Skeletal muscle tissue (tissue), 4 donors: Measurements from ENCODE around the gene TOLLIP. TPM values are rescaled to one million over a fixed set of nuclear protein-coding genes. Genes with fewer than 3 reads are reported as not detected.

Source experiments
- H3K27ac ChIP-seq: one replicate; pipeline ENCODE4 v1.7.0; 2013; ENCODE audit warnings: mild to moderate bottlenecking, low read depth, low read length, inconsistent platforms
- H3K27me3 ChIP-seq, 3 donors: one replicate each; pipeline ENCODE4 v1.7.0; 2013; ENCODE audit warnings: low read length in 3 of 3; ENCODE audit not compliant: control insufficient read depth in 3 of 3, insufficient read depth in 3 of 3
- H3K36me3 ChIP-seq, 3 donors: one replicate each; pipeline ENCODE4 v1.7.0; 2013; ENCODE audit warnings: low read length in 3 of 3; ENCODE audit not compliant: control insufficient read depth in 3 of 3, insufficient read depth in 3 of 3
- H3K4me1 ChIP-seq, 3 donors: one replicate each; pipeline ENCODE4 v1.7.0; 2013; ENCODE audit warnings: low read length in 3 of 3, mild to moderate bottlenecking in 3 of 3; ENCODE audit not compliant: control insufficient read depth in 3 of 3, insufficient read depth in 3 of 3
- H3K4me3 ChIP-seq, 3 donors: one replicate each; pipeline ENCODE4 v1.7.0; 2013; ENCODE audit warnings: low read length in 3 of 3
- H3K9ac ChIP-seq, 3 donors: one replicate each; pipeline ENCODE4 v1.7.0; 2013; ENCODE audit warnings: low read length in 3 of 3, mild to moderate bottlenecking in 3 of 3, moderate library complexity in 2 of 3, low read depth in 1 of 3
- H3K9me3 ChIP-seq, 3 donors: one replicate each; pipeline ENCODE4 v1.7.0; 2013; ENCODE audit warnings: low read length in 3 of 3; ENCODE audit not compliant: control insufficient read depth in 3 of 3
- total RNA-seq: library from RNA; depleted of rRNA; stranded (reverse); fragments of >200 nt; gene quantifications from one replicate; pipeline ENCODE4 v1.2.3, GENCODE V29; 2014
- donor health status: Osteomylitis.

The TOLLIP gene
- total RNA-seq, 1 donor from 2014 or later, result 8.9 TPM

DNA sequence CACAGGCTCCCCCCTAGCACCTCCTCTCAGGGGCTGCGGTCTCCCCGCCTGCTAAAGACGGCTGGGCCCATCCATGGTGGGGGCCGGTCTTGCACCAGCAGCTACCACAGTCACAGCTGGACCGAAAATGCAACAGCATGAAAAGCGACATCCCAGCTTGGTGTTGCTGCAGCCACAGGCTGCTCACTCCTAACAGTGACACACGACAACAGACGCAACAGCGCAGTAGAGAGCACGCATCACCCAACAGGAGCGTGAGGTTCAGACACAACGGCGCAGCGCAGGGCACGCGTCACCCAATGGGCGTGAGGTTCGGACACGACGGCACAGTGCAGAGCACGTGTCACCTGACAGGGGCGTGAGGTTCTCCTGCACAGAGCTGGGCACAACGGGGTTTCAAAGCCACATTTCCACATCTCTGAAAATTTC, 24.1 kb downstream of the TOLLIP start:
- H3K27me3 ChIP-seq, result no peaks in the 10 kb centered on the region
- no peaks in the 10 kb centered on the region for H3K4me1 ChIP-seq
- no peak overlapping the region for H3K4me3 ChIP-seq
- no peak overlapping the region for H3K9ac ChIP-seq
- H3K36me3 ChIP-seq, result peaks cover 58 to 64% (median 62%) of the 10 kb centered on the region in 3 donors
- no peaks in the 10 kb centered on the region for H3K9me3 ChIP-seq
- H3K27ac ChIP-seq, result no peak overlapping the region

GRCh38 chr11:1283906-1284305, 25.5 kb downstream of the TOLLIP start:
- Histone ChIP-seq H3K9ac (no peak overlapping the region), H3K27me3 (no peaks in the 10 kb centered on the region), H3K9me3 (no peaks in the 10 kb centered on the region), H3K36me3 (peaks cover 53 to 58% (median 54%) of the 10 kb centered on the region in 3 donors), H3K4me1 (no peaks in the 10 kb centered on the region), H3K4me3 (no peak overlapping the region), H3K27ac (no peak overlapping the region)

GRCh38 chr11:1283091-1283511, 26.3 kb downstream of the TOLLIP start:
- Histone ChIP-seq H3K4me3 (no peak overlapping the region), H3K36me3 (peaks cover 48 to 56% (median 48%) of the 10 kb centered on the region in 3 donors)

GRCh38 chr11:1281974-1282365, 27.5 kb downstream of the TOLLIP start:
- Histone ChIP-seq H3K9ac (no peak overlapping the region), H3K36me3 (peaks cover 48 to 58% (median 50%) of the 10 kb centered on the region in 3 donors), H3K27me3 (no peaks in the 10 kb centered on the region), H3K4me1 (no peaks in the 10 kb centered on the region), H3K4me3 (no peak overlapping the region), H3K27ac (no peak overlapping the region), H3K9me3 (no peaks in the 10 kb centered on the region)

More at GRCh38 chr11:1283091-1283511, 26.3 kb downstream of the TOLLIP start:
- no peak overlapping the region for H3K27ac ChIP-seq
- H3K9me3 ChIP-seq, result no peaks in the 10 kb centered on the region
- no peak overlapping the region for H3K9ac ChIP-seq
- H3K4me1 ChIP-seq, result no peaks in the 10 kb centered on the region
- H3K27me3 ChIP-seq, result no peaks in the 10 kb centered on the region

DNA sequence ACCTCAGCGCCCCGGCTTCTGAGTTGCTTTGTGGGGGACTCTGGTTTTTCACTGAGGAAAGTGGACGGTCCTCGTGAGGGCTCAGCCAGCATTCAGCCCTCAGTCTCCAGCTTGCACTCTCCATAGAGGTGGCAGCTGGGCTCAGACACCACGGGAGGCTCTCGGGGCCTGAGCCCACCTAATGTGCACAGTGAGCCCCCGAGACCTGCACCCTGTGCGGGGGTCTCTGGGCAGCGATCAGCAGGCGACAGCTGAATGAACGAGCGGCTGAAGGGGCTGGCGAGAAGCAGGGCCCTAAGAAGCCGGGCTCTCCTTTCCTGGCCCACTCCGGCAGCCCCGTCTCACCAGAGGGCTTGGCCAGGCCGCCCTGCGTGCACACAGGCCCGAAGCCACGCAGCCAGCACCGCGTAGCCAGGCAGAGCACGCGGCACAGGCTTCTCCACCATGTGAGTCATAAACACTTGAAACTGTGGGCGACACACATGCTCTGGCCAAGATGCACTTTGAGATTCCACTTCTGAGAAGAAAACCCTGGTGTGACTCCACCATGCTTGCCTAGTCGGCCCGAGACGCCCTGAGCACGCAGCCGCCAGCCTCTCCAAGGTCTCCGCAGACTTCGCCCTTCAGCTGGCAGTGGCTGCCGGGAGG, 28.0 kb downstream of the TOLLIP start:
- no peaks in the 10 kb centered on the region for H3K4me1 ChIP-seq
- H3K27me3 ChIP-seq, result no peaks in the 10 kb centered on the region
- peaks cover 44 to 58% (median 51%) of the 10 kb centered on the region in 3 donors for H3K36me3 ChIP-seq
- H3K4me3 ChIP-seq, result no peak overlapping the region
- no peaks in the 10 kb centered on the region for H3K9me3 ChIP-seq
- no peak overlapping the region for H3K27ac ChIP-seq
- H3K9ac ChIP-seq, result no peak overlapping the region

DNA sequence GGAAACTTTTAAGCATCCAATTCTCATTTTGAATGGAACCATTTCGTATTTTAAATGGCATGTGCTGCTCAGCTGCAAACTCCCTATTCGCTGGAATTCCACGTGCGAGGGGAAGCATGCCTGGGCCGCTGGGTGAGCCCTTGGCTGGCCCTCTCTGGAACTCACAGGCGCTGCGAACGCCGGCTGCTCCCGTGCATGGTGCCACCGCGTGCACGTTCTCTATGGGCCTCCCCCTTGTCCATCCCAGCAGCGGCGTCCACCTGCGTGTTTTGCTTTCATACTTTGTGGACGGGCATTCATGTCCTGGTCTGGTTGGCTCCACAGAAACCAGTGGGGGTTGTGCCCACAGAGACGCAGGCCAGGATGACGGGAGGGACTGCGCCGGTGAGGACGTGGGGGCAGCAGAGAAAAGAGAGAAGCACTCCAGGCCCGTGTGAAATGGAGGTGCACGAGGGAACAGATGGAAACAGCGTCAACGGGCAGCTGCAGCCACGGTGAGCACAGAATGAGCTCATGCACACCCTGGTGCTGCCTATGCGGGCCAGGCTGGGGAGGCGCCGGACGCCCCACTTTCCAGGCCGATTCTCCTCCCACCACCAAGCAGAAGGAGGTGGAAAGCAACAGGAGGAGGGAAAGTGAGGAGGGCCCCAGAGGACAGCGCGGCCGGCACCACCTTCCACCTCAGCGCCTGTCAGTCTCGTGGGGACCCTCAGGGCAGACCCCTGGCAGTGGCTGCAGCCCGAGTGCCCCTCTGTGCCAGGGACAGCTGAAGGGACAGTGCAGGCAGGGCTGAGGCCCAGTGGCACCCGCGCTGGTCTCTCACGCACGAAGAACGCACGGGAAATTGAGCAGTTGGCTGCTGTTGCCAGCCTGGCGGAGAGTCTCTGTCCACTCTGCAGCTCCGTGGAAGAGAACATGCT, 29.1 kb downstream of the TOLLIP start:
- no peaks in the 10 kb centered on the region for H3K4me1 ChIP-seq
- no peak overlapping the region for H3K4me3 ChIP-seq
- no peaks in the 10 kb centered on the region for H3K9me3 ChIP-seq
- H3K9ac ChIP-seq, result no peak overlapping the region
- no peak overlapping the region for H3K27ac ChIP-seq
- H3K27me3 ChIP-seq, result no peaks in the 10 kb centered on the region
- H3K36me3 ChIP-seq, result peaks cover 42 to 56% (median 47%) of the 10 kb centered on the region in 3 donors

DNA sequence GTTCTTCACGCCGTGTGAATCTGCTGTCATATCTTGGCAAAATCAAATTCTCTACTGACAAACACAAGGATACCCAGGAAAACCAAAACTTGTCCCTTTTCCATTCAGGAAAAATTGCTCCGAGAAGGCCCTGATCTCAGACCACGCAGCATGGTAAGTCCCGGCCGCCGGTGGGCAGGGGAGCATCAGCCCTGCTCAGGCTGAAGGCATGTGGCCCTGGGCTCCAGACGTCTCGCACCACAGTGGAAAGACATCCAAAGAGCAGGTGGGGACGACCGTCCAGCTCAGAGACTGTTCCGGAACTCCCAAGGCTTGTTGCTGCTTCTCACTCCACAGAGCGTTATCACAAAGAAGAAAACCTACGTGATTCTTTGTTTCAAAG, 29.8 kb downstream of the TOLLIP start:
- no peaks in the 10 kb centered on the region for H3K4me1 ChIP-seq
- no peak overlapping the region for H3K4me3 ChIP-seq
- no peak overlapping the region for H3K27ac ChIP-seq
- H3K9me3 ChIP-seq, result no peaks in the 10 kb centered on the region
- H3K27me3 ChIP-seq, result no peaks in the 10 kb centered on the region
- no peak overlapping the region for H3K9ac ChIP-seq
- peaks cover 38 to 54% (median 44%) of the 10 kb centered on the region in 3 donors for H3K36me3 ChIP-seq

DNA sequence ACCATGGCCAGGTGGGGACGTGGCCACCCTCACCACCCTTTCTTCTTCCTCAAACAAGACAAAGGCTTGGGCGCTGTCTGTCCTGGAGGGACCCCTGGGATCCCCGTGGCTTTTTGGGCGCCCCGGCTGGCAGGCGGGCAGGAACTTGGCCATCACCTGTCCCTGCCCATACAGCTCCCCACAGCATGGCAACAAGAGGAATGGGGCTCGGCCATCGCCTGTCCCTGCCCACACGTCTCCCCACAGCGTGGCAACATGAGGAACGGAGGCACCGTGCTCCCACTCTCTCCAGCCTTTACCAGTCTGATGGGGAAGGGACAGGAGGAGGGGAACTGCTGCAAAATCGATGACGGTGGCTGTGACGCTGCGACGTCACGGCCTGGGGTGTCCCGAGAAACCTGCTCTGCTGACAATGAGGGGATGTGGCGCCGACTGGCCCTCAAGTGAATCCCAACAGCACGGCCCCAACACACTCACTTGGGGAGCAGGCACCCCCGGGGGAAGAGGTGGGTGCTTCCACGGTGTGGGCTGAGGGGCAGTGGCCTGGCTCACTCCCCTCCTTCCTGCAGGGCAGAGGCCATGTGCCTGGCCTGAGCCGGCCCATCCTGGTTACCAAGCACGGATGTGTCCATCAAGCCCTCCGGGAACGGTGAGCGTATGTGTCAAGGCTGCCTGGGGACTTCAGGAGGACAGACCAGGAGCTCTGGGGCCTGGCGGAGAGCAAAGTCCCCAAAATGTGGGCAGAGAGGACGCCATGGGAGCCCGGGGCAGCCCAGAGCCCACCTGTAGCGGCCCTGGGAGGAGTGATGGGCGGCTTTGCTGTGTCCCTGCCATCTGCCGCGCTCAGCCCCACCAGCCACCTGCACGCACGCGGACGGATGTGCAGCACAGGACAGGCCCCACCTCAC, 30.4 kb downstream of the TOLLIP start:
- no peaks in the 10 kb centered on the region for H3K9me3 ChIP-seq
- H3K4me3 ChIP-seq, result no peak overlapping the region
- peaks cover 36 to 53% (median 39%) of the 10 kb centered on the region in 3 donors for H3K36me3 ChIP-seq
- H3K27me3 ChIP-seq, result no peaks in the 10 kb centered on the region
- H3K27ac ChIP-seq, result no peak overlapping the region
- no peak overlapping the region for H3K9ac ChIP-seq
- no peaks in the 10 kb centered on the region for H3K4me1 ChIP-seq

DNA sequence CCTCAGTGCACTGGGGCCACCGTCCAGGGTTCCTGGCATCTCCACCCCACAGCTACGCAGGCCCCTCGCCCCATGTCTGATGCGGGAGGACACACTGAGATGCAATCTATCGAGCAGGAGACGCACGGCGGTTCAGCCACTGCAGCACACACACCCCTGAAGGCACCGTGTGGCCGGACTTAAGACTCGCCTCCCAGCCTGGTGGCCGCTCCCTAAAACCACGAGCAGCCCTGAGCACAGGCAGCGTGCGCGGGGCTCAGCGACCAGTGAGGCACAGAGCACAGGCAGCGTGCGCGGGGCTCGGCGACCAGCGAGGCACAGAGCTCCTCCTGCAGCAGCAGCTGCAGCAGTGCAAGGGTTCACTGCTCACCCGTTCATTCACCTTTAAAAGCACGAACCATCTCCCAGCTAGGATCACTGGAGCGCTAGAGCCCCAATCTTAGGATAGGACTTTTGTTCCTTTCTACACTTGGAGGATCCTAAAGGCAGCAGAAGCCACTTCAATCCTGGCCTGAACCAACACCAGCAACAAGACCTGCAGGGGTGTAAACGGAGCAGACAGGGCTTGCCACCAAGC, 31.4 kb downstream of the TOLLIP start:
- H3K4me3 ChIP-seq, result no peak overlapping the region
- no peak overlapping the region for H3K9ac ChIP-seq
- H3K27me3 ChIP-seq, result no peaks in the 10 kb centered on the region
- H3K27ac ChIP-seq, result no peak overlapping the region
- no peaks in the 10 kb centered on the region for H3K9me3 ChIP-seq
- no peaks in the 10 kb centered on the region for H3K4me1 ChIP-seq
- H3K36me3 ChIP-seq, result peaks cover 32 to 55% (median 37%) of the 10 kb centered on the region in 3 donors
